Fibroblast of lung (primary cell): Measurements from ENCODE around the gene CDC37. TPM values are rescaled to one million over a fixed set of nuclear protein-coding genes. Genes with fewer than 3 reads are reported as not detected.

Experiments
- DNase-seq, 2 donors: peaks; one replicate each; pipeline versions ENCODE4 v3.0.0 to v3.0.0-alpha.2; 2010; ENCODE audit warnings: low read depth in 2 of 2
- H2AFZ ChIP-seq: 2 replicates; pipeline ENCODE4 v1.5.1; 2012; ENCODE audit warnings: low read length, control low read depth, inconsistent platforms
- H3K27ac ChIP-seq: 2 replicates; pipeline ENCODE4 v1.5.1; 2011; ENCODE audit warnings: low read length, control low read depth; ENCODE audit not compliant: insufficient read depth
- H3K27me3 ChIP-seq: 2 replicates; pipeline ENCODE4 v1.5.1; 2011; ENCODE audit warnings: mild to moderate bottlenecking, low read length; ENCODE audit not compliant: control insufficient read depth, insufficient read depth
- H3K36me3 ChIP-seq: 2 replicates; pipeline ENCODE4 v1.5.1; 2011; ENCODE audit warnings: low read length; ENCODE audit not compliant: control insufficient read depth, insufficient read depth
- H3K4me1 ChIP-seq: 2 replicates; pipeline ENCODE4 v1.5.1; 2011; ENCODE audit warnings: low read length; ENCODE audit not compliant: control insufficient read depth, insufficient read depth; ENCODE audit errors: extremely low read depth
- H3K4me2 ChIP-seq: 2 replicates; pipeline ENCODE4 v1.5.1; 2011; ENCODE audit warnings: low read length, control low read depth; ENCODE audit not compliant: insufficient read depth; ENCODE audit errors: extremely low read depth
- H3K4me3 ChIP-seq, 4 experiments: fragments of 200-600 bp in 1 of 4; sonication (generic) in 1 of 4; replicated peaks in 1 of 4; 2 replicates each; pipeline ENCODE4 v1.5.1; 2011 to 2016; ENCODE audit warnings: low read length in 4 of 4, low read depth in 3 of 4, mild to moderate bottlenecking in 3 of 4, control low read depth in 2 of 4, inconsistent platforms in 1 of 4, mixed read lengths in 1 of 4; ENCODE audit not compliant: insufficient read depth in 1 of 4; ENCODE audit errors: control extremely low read depth in 1 of 4
- H3K79me2 ChIP-seq: 2 replicates; pipeline ENCODE4 v1.5.1; 2012; ENCODE audit warnings: mild to moderate bottlenecking, low read length, inconsistent platforms; ENCODE audit not compliant: control insufficient read depth, insufficient read depth
- H3K9ac ChIP-seq: 2 replicates; pipeline ENCODE4 v1.5.1; 2011; ENCODE audit warnings: mild to moderate bottlenecking, low read length, control low read depth; ENCODE audit not compliant: insufficient read depth
- H3K9me3 ChIP-seq: 2 replicates; pipeline ENCODE4 v1.5.1; 2012; ENCODE audit warnings: low read depth, low read length; ENCODE audit not compliant: control insufficient read depth, insufficient read depth
- H4K20me1 ChIP-seq: 2 replicates; pipeline ENCODE4 v1.5.1; 2011; ENCODE audit warnings: low read length; ENCODE audit not compliant: control insufficient read depth, insufficient read depth; ENCODE audit errors: extremely low read depth
- CTCF ChIP-seq, 2 donors: IDR thresholded peaks in 1 of 2; conservative IDR thresholded peaks in 1 of 2; 1 replicate in 1 of 2; 2 replicates in 1 of 2; pipeline ENCODE4 v1.5.1; 2011 to 2012; ENCODE audit warnings: low read length in 2 of 2, control low read depth in 1 of 2, inconsistent platforms in 1 of 2, low read depth in 1 of 2, mild to moderate bottlenecking in 1 of 2
- EZH2 ChIP-seq: IDR thresholded peaks from 2 replicates; pipeline ENCODE4 v1.5.1; 2012; ENCODE audit warnings: low read length, control low read depth, mild to moderate bottlenecking; ENCODE audit errors: missing control alignments
- polyA plus RNA-seq, 2 donors: library from polyadenylated mRNA; depleted of rRNA in 1 of 2; stranded (reverse) in 1 of 2; unstranded in 1 of 2; fragments of >200 nt; gene quantifications; 2 replicates each; pipeline ENCODE4 v1.2.1, GENCODE V29; 2011 to 2012; ENCODE audit warnings: missing spikeins in 1 of 2
- total RNA-seq: library from RNA; depleted of rRNA; stranded (reverse); fragments of >200 nt; gene quantifications from 2 replicates; pipeline ENCODE4 v1.2.1, GENCODE V29; 2014

Gene CDC37
- total and polyA plus RNA-seq, 2 donors (not counting 1 experiment from before 2014, with no cell fraction given): 129 to 266 TPM

GRCh38 chr19:10398819-10399218, 4.5 kb downstream of the CDC37 start:
- H3K4me2 ChIP-seq: no peak overlapping the region
- H2AFZ ChIP-seq: no peak overlapping the region
- DNase-seq: no peak
- no peak overlapping the region for H3K9ac ChIP-seq
- peaks cover 4% of the 10 kb centered on the region for H4K20me1 ChIP-seq
- H3K4me1 ChIP-seq: no peaks in the 10 kb centered on the region
- H3K36me3 ChIP-seq: peaks cover 15% of the 10 kb centered on the region
- H3K27ac ChIP-seq: no peak overlapping the region
- TF ChIP-seq EZH2: no peak
- no peak for TF ChIP-seq CTCF (conservative IDR thresholded peaks at IDR 0.05 in 1 of 2, IDR thresholded peaks at IDR 0.05 in 1 of 2; ENCODE audit: low read depth in 1 of 2, low read length in 2 of 2)
- H3K79me2 ChIP-seq: peaks cover 59% of the 10 kb centered on the region
- H3K27me3 ChIP-seq: no peaks in the 10 kb centered on the region
- no peaks in the 10 kb centered on the region for H3K9me3 ChIP-seq
- no peak overlapping the region for H3K4me3 ChIP-seq

- H3K4me2 ChIP-seq: no peak overlapping the region
- peaks cover 35% of the 10 kb centered on the region for H3K79me2 ChIP-seq
- no peak overlapping the region for H3K27ac ChIP-seq
- no peak overlapping the region for H3K4me3 ChIP-seq
- no peak overlapping the region for H2AFZ ChIP-seq
- DNase-seq: no peak
- H3K4me1 ChIP-seq: no peaks in the 10 kb centered on the region
- peaks cover 2% of the 10 kb centered on the region for H4K20me1 ChIP-seq
- H3K27me3 ChIP-seq: no peaks in the 10 kb centered on the region
- no peaks in the 10 kb centered on the region for H3K9me3 ChIP-seq
- no peak overlapping the region for H3K9ac ChIP-seq
- no peak for TF ChIP-seq EZH2
- no peak for TF ChIP-seq CTCF (conservative IDR thresholded peaks at IDR 0.05 in 1 of 2, IDR thresholded peaks at IDR 0.05 in 1 of 2; ENCODE audit: low read depth in 1 of 2, low read length in 2 of 2)
- peaks cover 28% of the 10 kb centered on the region for H3K36me3 ChIP-seq
Observed at GRCh38 chr19:10395917-10396316, 7.4 kb downstream of the CDC37 start.

GRCh38 chr19:10395436-10395835, 7.9 kb downstream of the CDC37 start:
- no peaks in the 10 kb centered on the region for H3K4me1 ChIP-seq
- H3K79me2 ChIP-seq: peaks cover 30% of the 10 kb centered on the region
- no peak overlapping the region for H2AFZ ChIP-seq
- H3K9me3 ChIP-seq: no peaks in the 10 kb centered on the region
- no peak overlapping the region for H3K4me2 ChIP-seq
- H3K36me3 ChIP-seq: peaks cover 33% of the 10 kb centered on the region
- H3K9ac ChIP-seq: no peak overlapping the region
- H3K4me3 ChIP-seq: no peak overlapping the region
- DNase-seq: no peak
- no peak overlapping the region for H3K27ac ChIP-seq
- peaks cover 2% of the 10 kb centered on the region for H4K20me1 ChIP-seq
- TF ChIP-seq EZH2 (no peak), CTCF (conservative IDR thresholded peaks at IDR 0.05 in 1 of 2, IDR thresholded peaks at IDR 0.05 in 1 of 2; ENCODE audit: low read depth in 1 of 2, low read length in 2 of 2) (no peak)
- H3K27me3 ChIP-seq: no peaks in the 10 kb centered on the region
